Colonic mucosa (tissue), 4 donors: ENCODE data around the gene TIMM10. TPM values are rescaled to one million over a fixed set of nuclear protein-coding genes. Genes with fewer than 3 reads are reported as not detected.
A peak's percentile ranks its signal among the peaks of the same experiment; 100 is the strongest.

Experiments
- DNase-seq: peaks from one replicate; pipeline ENCODE4 v3.0.0-alpha.2; 2020
- H3K27ac ChIP-seq: fragments of 200-600 bp; one replicate; pipeline ENCODE4 v1.8.0; 2021
- H3K27me3 ChIP-seq: fragments of 200-600 bp; one replicate; pipeline ENCODE4 v1.8.0; 2021
- H3K36me3 ChIP-seq: fragments of 200-600 bp; one replicate; pipeline ENCODE4 v1.8.0; 2021
- H3K4me1 ChIP-seq: fragments of 200-600 bp; one replicate; pipeline ENCODE4 v1.8.0; 2021; ENCODE audit warnings: mild to moderate bottlenecking
- H3K4me3 ChIP-seq: fragments of 200-600 bp; one replicate; pipeline ENCODE4 v1.8.0; 2021
- H3K9ac ChIP-seq, 2 donors: one replicate each; pipeline ENCODE4 v1.7.0; 2013; ENCODE audit warnings: control low read depth in 2 of 2, low read depth in 2 of 2, low read length in 2 of 2
- H3K9me3 ChIP-seq: fragments of 200-600 bp; one replicate; pipeline ENCODE4 v1.8.0; 2021
- CTCF ChIP-seq: fragments of 200-600 bp; IDR thresholded peaks from one replicate; pipeline ENCODE4 v1.8.0; 2022; ENCODE audit warnings: antibody characterized with exemption, mild to moderate bottlenecking
- intact Hi-C: fragments of 100-400 bp; cut with DNase I; formaldehyde crosslinking; loops from one replicate; pipeline ENCODE4 v1.14.1; 2022
- total RNA-seq, 2 donors: library from RNA; stranded (reverse); fragmentation: NEBNext Ultra II Directional in 1 of 2; extraction: Animal tissue kit (Norgen Biotek cat#: 25700) in 1 of 2; gene quantifications; one replicate each; pipeline ENCODE4 v1.2.1, GENCODE V29; 2021
- donor health status: healthy.
- donor health status: DM: no; HTN: no; CAD: no.
- donor health status: DM: no; HTN: no; CAD: no.

Gene TIMM10
- total RNA-seq, 2 donors from 2014 or later = 54.8 to 67.1 TPM

GRCh38 chr11:57566905-57567514, 36.5 kb upstream of the TIMM10 start:
- intact Hi-C loops = loop anchor here (10.0 kb wide), 1 partner anchor 238 kb away; no protein-coding TSS in a partner anchor
- TF ChIP-seq CTCF = no peak
- no peaks in the 10 kb centered on the region for H3K27me3 ChIP-seq

GRCh38 chr11:57566005-57566904, 35.7 kb upstream of the TIMM10 start:
- no peaks in the 10 kb centered on the region for H3K9me3 ChIP-seq
- no peaks in the 10 kb centered on the region for H3K4me1 ChIP-seq
- peak overlapping the region; percentile 56 to 66 for H3K9ac ChIP-seq
- intact Hi-C loops = loop anchor here (10.0 kb wide), 1 partner anchor 239 kb away; no protein-coding TSS in a partner anchor
- DNase-seq = peak; percentile 49
- no peak for TF ChIP-seq CTCF
- no peaks in the 10 kb centered on the region for H3K27me3 ChIP-seq
- H3K27ac ChIP-seq = peak overlapping the region; percentile 84
- no peaks in the 10 kb centered on the region for H3K36me3 ChIP-seq
- peak overlapping the region; percentile 84 for H3K4me3 ChIP-seq

More at GRCh38 chr11:57566905-57567514, 36.5 kb upstream of the TIMM10 start:
- Histone ChIP-seq H3K4me1 (no peaks in the 10 kb centered on the region), H3K9ac (peak overlapping the region; percentile 73 to 80), H3K36me3 (no peaks in the 10 kb centered on the region), H3K9me3 (no peaks in the 10 kb centered on the region), H3K4me3 (peak overlapping the region; percentile 84), H3K27ac (peak overlapping the region; percentile 84)
- DNase-seq = peak; percentile 39

- no peaks in the 10 kb centered on the region for H3K36me3 ChIP-seq
- H3K9me3 ChIP-seq = no peaks in the 10 kb centered on the region
- intact Hi-C loops = loop anchor here (10.0 kb wide), 1 partner anchor 242 kb away; no protein-coding TSS in a partner anchor
- H3K9ac ChIP-seq = no peak overlapping the region
- DNase-seq = no peak
- H3K27ac ChIP-seq = no peak overlapping the region
- H3K4me1 ChIP-seq = no peaks in the 10 kb centered on the region
- no peak overlapping the region for H3K4me3 ChIP-seq
- H3K27me3 ChIP-seq = no peaks in the 10 kb centered on the region
- no peak for TF ChIP-seq CTCF
These were observed 32.0 kb upstream of the TIMM10 start for GRCh38 chr11:57562596-57562995.

GRCh38 chr11:57560146-57560545, 29.6 kb upstream of the TIMM10 start:
- no peak for DNase-seq
- TF ChIP-seq CTCF = no peak
- H3K9me3 ChIP-seq = no peaks in the 10 kb centered on the region
- H3K27me3 ChIP-seq = no peaks in the 10 kb centered on the region
- no peak overlapping the region for H3K27ac ChIP-seq
- H3K4me3 ChIP-seq = no peak overlapping the region
- no peaks in the 10 kb centered on the region for H3K4me1 ChIP-seq
- H3K36me3 ChIP-seq = no peaks in the 10 kb centered on the region
- H3K9ac ChIP-seq = no peak overlapping the region
- intact Hi-C loops = loop anchor here (10.0 kb wide), 1 partner anchor 245 kb away; no protein-coding TSS in a partner anchor

GRCh38 chr11:57556041-57556440, 25.5 kb upstream of the TIMM10 start:
- no peak for TF ChIP-seq CTCF
- intact Hi-C loops = no loop called here

More at GRCh38 chr11:57556041-57556440, 25.5 kb upstream of the TIMM10 start:
- DNase-seq = no peak
- no peaks in the 10 kb centered on the region for H3K4me1 ChIP-seq
- no peaks in the 10 kb centered on the region for H3K9me3 ChIP-seq
- H3K27me3 ChIP-seq = no peaks in the 10 kb centered on the region
- peaks cover 7% of the 10 kb centered on the region for H3K36me3 ChIP-seq
- H3K9ac ChIP-seq = no peak overlapping the region
- H3K4me3 ChIP-seq = no peak overlapping the region
- H3K27ac ChIP-seq = no peak overlapping the region
